H9 (cell line): ENCODE results near the gene ABHD8. TPM values are rescaled to one million over a fixed set of nuclear protein-coding genes. Genes with fewer than 3 reads are reported as not detected.

Source experiments
- DNase-seq: peaks from one replicate; pipeline ENCODE4 v3.0.0-alpha.2; 2017
- H2AFZ ChIP-seq: one replicate; pipeline ENCODE4 v1.6.1; 2013; ENCODE audit warnings: mild to moderate bottlenecking, low read length, control low read depth, moderate library complexity
- H2AK5ac ChIP-seq: 2 replicates; pipeline ENCODE4 v1.6.1; 2013; ENCODE audit warnings: low read length, control low read depth, mixed read lengths; ENCODE audit not compliant: insufficient read length
- H2BK120ac ChIP-seq: one replicate; pipeline ENCODE4 v1.6.1; 2013; ENCODE audit warnings: low read depth, mild to moderate bottlenecking, low read length, control low read depth, inconsistent platforms; ENCODE audit not compliant: poor library complexity, severe bottlenecking
- H2BK12ac ChIP-seq: 2 replicates; pipeline ENCODE4 v1.6.1; 2013; ENCODE audit warnings: low read length, control low read depth, mixed read lengths, low read depth; ENCODE audit not compliant: insufficient read length
- H2BK15ac ChIP-seq: 2 replicates; pipeline ENCODE4 v1.6.1; 2013; ENCODE audit warnings: low read depth, low read length, control low read depth
- H2BK20ac ChIP-seq: one replicate; pipeline ENCODE4 v1.6.1; 2013; ENCODE audit warnings: low read depth, mild to moderate bottlenecking, low read length, control low read depth, inconsistent platforms; ENCODE audit not compliant: poor library complexity, severe bottlenecking
- H2BK5ac ChIP-seq: 2 replicates; pipeline ENCODE4 v1.6.1; 2013; ENCODE audit warnings: low read length, control low read depth, mixed read lengths; ENCODE audit not compliant: insufficient read length
- H3K14ac ChIP-seq: 2 replicates; pipeline ENCODE4 v1.6.1; 2013; ENCODE audit warnings: low read length, control low read depth; ENCODE audit not compliant: insufficient read depth
- H3K18ac ChIP-seq: 2 replicates; pipeline ENCODE4 v1.6.1; 2013; ENCODE audit warnings: low read depth, mild to moderate bottlenecking, mixed read lengths, low read length, control low read depth; ENCODE audit not compliant: insufficient read length
- H3K23ac ChIP-seq: 2 replicates; pipeline ENCODE4 v1.6.1; 2013; ENCODE audit warnings: low read length, control low read depth, mixed read lengths, low read depth; ENCODE audit not compliant: insufficient read length
- H3K23me2 ChIP-seq: 2 replicates; pipeline ENCODE4 v1.6.1; 2013; ENCODE audit warnings: low read depth, mild to moderate bottlenecking, mixed read lengths, low read length, control low read depth; ENCODE audit not compliant: insufficient read length, poor library complexity, severe bottlenecking
- H3K27ac ChIP-seq: 2 replicates; pipeline ENCODE4 v1.5.1; 2013; ENCODE audit warnings: low read length, control low read depth, mixed read lengths, low read depth; ENCODE audit not compliant: insufficient read length
- H3K27me3 ChIP-seq: 2 replicates; pipeline ENCODE4 v1.6.1; 2013; ENCODE audit warnings: low read length, control low read depth, inconsistent platforms; ENCODE audit not compliant: insufficient read depth
- H3K4ac ChIP-seq: 2 replicates; pipeline ENCODE4 v1.6.1; 2013; ENCODE audit warnings: low read depth, mild to moderate bottlenecking, control low read depth, inconsistent platforms, low read length, moderate library complexity
- H3K4me1 ChIP-seq: 2 replicates; pipeline ENCODE4 v1.6.1; 2013; ENCODE audit warnings: low read length, control low read depth, inconsistent platforms; ENCODE audit not compliant: insufficient read depth
- H3K4me2 ChIP-seq: 2 replicates; pipeline ENCODE4 v1.6.1; 2013; ENCODE audit warnings: low read length, control low read depth, mixed read lengths; ENCODE audit not compliant: insufficient read length, insufficient read depth
- H3K56ac ChIP-seq: 2 replicates; pipeline ENCODE4 v1.6.1; 2013; ENCODE audit warnings: low read depth, mild to moderate bottlenecking, mixed read lengths, low read length, control low read depth; ENCODE audit not compliant: insufficient read length
- H3K79me1 ChIP-seq: 2 replicates; pipeline ENCODE4 v1.6.1; 2013; ENCODE audit warnings: low read depth, mild to moderate bottlenecking, moderate library complexity, low read length, control low read depth, inconsistent platforms; ENCODE audit not compliant: insufficient read depth, poor library complexity, severe bottlenecking
- H3K79me2 ChIP-seq: 2 replicates; pipeline ENCODE4 v1.6.1; 2013; ENCODE audit warnings: low read length, control low read depth, inconsistent platforms; ENCODE audit not compliant: insufficient read depth
- H3K9ac ChIP-seq: 2 replicates; pipeline ENCODE4 v1.6.1; 2013; ENCODE audit warnings: low read length, control low read depth, mixed read lengths; ENCODE audit not compliant: insufficient read length; ENCODE audit errors: extremely low read depth
- H3K9me3 ChIP-seq: one replicate; pipeline ENCODE4 v1.6.1; 2013; ENCODE audit warnings: low read depth, low read length, inconsistent platforms; ENCODE audit not compliant: control insufficient read depth
- H3T11ph ChIP-seq: one replicate; pipeline ENCODE4 v1.6.1; 2013; ENCODE audit warnings: mild to moderate bottlenecking, low read length, control low read depth, inconsistent platforms
- H4K20me1 ChIP-seq: one replicate; pipeline ENCODE4 v1.6.1; 2013; ENCODE audit not compliant: control insufficient read depth, insufficient read length, insufficient read depth
- H4K5ac ChIP-seq: 2 replicates; pipeline ENCODE4 v1.6.1; 2013; ENCODE audit warnings: low read depth, mild to moderate bottlenecking, mixed read lengths, low read length, control low read depth; ENCODE audit not compliant: insufficient read length
- H4K8ac ChIP-seq: replicated peaks from 2 replicates; pipeline ENCODE4 v1.6.1; 2013; ENCODE audit warnings: low read length, control low read depth, mixed read lengths, low read depth; ENCODE audit not compliant: insufficient read length
- H4K91ac ChIP-seq: 2 replicates; pipeline ENCODE4 v1.6.1; 2013; ENCODE audit warnings: low read depth, mild to moderate bottlenecking, moderate library complexity, mixed read lengths, low read length, control low read depth; ENCODE audit not compliant: insufficient read length
- H3K27ac Mint-ChIP-seq, 3 experiments: 2 replicates in 2 of 3; 3 replicates in 1 of 3; pipeline ENCODE4 v1.8.0; 2020 to 2021; ENCODE audit warnings: mixed read lengths in 3 of 3, mild to moderate bottlenecking in 1 of 3, moderate library complexity in 1 of 3
- H3K27me3 Mint-ChIP-seq: 2 replicates; pipeline ENCODE4 v1.8.0; 2021; ENCODE audit warnings: low read depth, mild to moderate bottlenecking, moderate library complexity, mixed read lengths
- H3K36me3 Mint-ChIP-seq, 3 experiments: 2 replicates in 2 of 3; 3 replicates in 1 of 3; pipeline ENCODE4 v1.8.0; 2020 to 2021; ENCODE audit warnings: low read depth in 3 of 3, mixed read lengths in 3 of 3; ENCODE audit not compliant: insufficient read depth in 1 of 3
- H3K4me1 Mint-ChIP-seq, 2 experiments: 2 replicates each; pipeline ENCODE4 v1.8.0; 2020; ENCODE audit warnings: mixed read lengths in 2 of 2
- H3K4me3 Mint-ChIP-seq, 2 experiments: 2 replicates in 1 of 2; 3 replicates in 1 of 2; pipeline ENCODE4 v1.8.0; 2020 to 2021; ENCODE audit warnings: mild to moderate bottlenecking in 2 of 2, mixed read lengths in 2 of 2, moderate library complexity in 1 of 2
- H3K9me3 Mint-ChIP-seq, 2 experiments: 2 replicates in 1 of 2; 3 replicates in 1 of 2; pipeline ENCODE4 v1.8.0; 2020; ENCODE audit warnings: mild to moderate bottlenecking in 2 of 2, mixed read lengths in 2 of 2, moderate library complexity in 1 of 2
- WGBS: extraction: QIAGEN DNeasy Blood & Tissue Kit; methylation state at CpG from one replicate; pipeline ENCODE4 v1.1.7; 2013; ENCODE audit warnings: missing lambda C conversion rate, low lambda C conversion rate, mixed read lengths; ENCODE audit not compliant: insufficient read length; ENCODE audit errors: extremely low coverage; 5-methylcytosine and 5-hydroxymethylcytosine counted together
- total RNA-seq: library from RNA; stranded (reverse); gene quantifications from 2 replicates; pipeline ENCODE4 v1.2.1, GENCODE V29; 2021
- TF ChIP-seq, protein P1 (sequence below): fragments of 200-600 bp; sonication (generic); conservative IDR thresholded peaks from 3 replicates; pipeline ENCODE4 v1.8.0; 2021; ENCODE audit warnings: antibody characterized with exemption, mild to moderate bottlenecking

ABHD8 gene
- total RNA-seq, 1 experiment from 2014 or later, result 11.7 TPM

DNA sequence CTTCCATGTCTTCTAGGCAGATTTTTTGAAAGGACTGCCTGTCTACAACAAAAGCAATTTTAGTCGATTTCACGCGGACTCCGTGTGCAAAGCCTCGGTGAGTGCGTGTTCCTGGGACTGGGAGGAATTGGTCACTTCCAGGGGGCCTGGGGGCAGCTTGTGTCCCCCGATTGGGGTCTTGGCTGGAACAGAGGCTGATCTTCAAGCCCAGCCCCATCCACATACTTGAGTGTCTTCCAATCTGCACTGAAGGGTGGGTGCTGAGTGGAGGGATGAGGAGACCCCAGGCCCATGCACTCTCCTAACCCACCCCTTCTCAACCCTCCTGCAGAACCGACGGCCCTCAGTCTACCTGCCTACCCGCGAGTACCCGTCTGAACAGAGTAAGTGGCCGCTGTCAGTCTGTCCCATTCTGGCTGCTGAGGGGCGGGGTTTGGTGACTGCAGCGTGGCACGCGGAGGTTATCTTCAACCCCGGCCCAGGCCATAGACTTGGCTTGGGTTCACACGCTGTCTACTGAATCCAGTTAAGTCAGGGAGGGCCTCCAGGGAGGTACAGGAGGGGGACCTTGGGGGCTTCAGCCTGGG, 10.9 kb upstream of the ABHD8 start:
- H4K5ac ChIP-seq, result no peak overlapping the region
- no peaks in the 10 kb centered on the region for H3K27me3 ChIP-seq
- Mint-ChIP-seq H3K36me3 (peaks cover 18 to 44% (median 31%) of the 10 kb centered on the region in 3 experiments; a peak in 6 of 7 replicates), H3K27ac (no peak overlapping the region), H3K27me3 (no peaks in the 10 kb centered on the region), H3K4me1 (peaks cover 14% of the 10 kb centered on the region in 2 experiments), H3K9me3 (no peaks in the 10 kb centered on the region), H3K4me3 (no peak overlapping the region)
- H3K23ac ChIP-seq, result no peak overlapping the region
- no peak overlapping the region for H2AK5ac ChIP-seq
- no peak overlapping the region for H3K56ac ChIP-seq
- no peaks in the 10 kb centered on the region for H4K20me1 ChIP-seq
- H4K91ac ChIP-seq, result no peak overlapping the region
- TF ChIP-seq, protein P1, sequence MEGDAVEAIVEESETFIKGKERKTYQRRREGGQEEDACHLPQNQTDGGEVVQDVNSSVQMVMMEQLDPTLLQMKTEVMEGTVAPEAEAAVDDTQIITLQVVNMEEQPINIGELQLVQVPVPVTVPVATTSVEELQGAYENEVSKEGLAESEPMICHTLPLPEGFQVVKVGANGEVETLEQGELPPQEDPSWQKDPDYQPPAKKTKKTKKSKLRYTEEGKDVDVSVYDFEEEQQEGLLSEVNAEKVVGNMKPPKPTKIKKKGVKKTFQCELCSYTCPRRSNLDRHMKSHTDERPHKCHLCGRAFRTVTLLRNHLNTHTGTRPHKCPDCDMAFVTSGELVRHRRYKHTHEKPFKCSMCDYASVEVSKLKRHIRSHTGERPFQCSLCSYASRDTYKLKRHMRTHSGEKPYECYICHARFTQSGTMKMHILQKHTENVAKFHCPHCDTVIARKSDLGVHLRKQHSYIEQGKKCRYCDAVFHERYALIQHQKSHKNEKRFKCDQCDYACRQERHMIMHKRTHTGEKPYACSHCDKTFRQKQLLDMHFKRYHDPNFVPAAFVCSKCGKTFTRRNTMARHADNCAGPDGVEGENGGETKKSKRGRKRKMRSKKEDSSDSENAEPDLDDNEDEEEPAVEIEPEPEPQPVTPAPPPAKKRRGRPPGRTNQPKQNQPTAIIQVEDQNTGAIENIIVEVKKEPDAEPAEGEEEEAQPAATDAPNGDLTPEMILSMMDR, result no peak
- no peak overlapping the region for H2BK12ac ChIP-seq
- H3K23me2 ChIP-seq, result peaks cover 5% of the 10 kb centered on the region
- no peak overlapping the region for H3K4ac ChIP-seq
- peaks cover 6% of the 10 kb centered on the region for H3K79me1 ChIP-seq
- no peak overlapping the region for H3K4me2 ChIP-seq
- no peak overlapping the region for H2BK20ac ChIP-seq
- no peak overlapping the region for H3T11ph ChIP-seq
- peaks cover 7% of the 10 kb centered on the region; the same call in 1 of the 2 replicates for H3K79me2 ChIP-seq
- no peaks in the 10 kb centered on the region for H3K9me3 ChIP-seq
- H4K8ac ChIP-seq, result no peak overlapping the region
- H3K27ac ChIP-seq, result no peak overlapping the region
- no peak overlapping the region for H2AFZ ChIP-seq
- H3K14ac ChIP-seq, result no peak overlapping the region
- no peaks in the 10 kb centered on the region for H3K4me1 ChIP-seq
- no peak overlapping the region for H2BK120ac ChIP-seq
- H3K18ac ChIP-seq, result no peak overlapping the region
- H2BK15ac ChIP-seq, result no peak overlapping the region
- no peak overlapping the region for H2BK5ac ChIP-seq
- no peak for DNase-seq
- H3K9ac ChIP-seq, result no peak overlapping the region
- WGBS, result no CpG with 5 or more reads among the region's 19 CpGs
